T1000 (cell line): ENCODE results near the gene OR2A5.
"Not testable (repeated sequence)": the region's sequence is repeated elsewhere in the genome, so short reads cannot be mapped to it uniquely, and the experiment has no call there.

Experiments used
- DNase-seq: peaks from one replicate; lab custom pipeline; 2025; ENCODE audit warnings: mixed read lengths; lab: John Stamatoyannopoulos, UW

The OR2A5 gene, protein sequence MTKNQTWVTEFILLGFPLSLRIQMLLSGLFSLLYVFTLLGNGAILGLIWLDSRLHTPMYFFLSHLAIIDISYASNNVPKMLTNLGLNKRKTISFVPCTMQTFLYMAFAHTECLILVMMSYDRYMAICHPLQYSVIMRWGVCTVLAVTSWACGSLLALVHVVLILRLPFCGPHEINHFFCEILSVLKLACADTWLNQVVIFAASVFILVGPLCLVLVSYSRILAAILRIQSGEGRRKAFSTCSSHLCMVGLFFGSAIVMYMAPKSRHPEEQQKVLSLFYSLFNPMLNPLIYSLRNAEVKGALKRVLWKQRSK

DNA sequence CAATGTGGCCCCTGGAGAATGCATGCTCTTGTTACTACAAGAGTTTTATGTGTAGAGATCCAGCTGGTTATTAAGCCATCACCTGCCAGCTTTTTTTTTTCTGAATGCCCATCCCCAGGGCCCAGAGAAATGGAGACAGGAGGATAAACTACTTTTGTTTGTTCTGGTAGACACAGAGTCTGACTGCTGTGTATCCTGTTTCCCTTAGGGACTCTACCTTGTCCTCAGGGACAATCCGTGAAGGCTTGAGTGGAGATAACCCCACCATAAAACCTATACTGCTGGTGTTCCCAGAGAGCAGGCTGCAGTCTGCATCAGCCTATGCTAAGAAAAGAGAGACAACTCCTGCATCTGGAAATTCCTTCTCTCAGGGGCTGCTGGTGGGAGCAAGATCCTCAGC, at the start of gene OR2A5:
TSS of gene OR2A5 (plus strand) at position 301 of the 400 bp plus-strand sequence. CDS start 1,454 bp downstream, outside the sequence.
- no peak for DNase-seq

DNA sequence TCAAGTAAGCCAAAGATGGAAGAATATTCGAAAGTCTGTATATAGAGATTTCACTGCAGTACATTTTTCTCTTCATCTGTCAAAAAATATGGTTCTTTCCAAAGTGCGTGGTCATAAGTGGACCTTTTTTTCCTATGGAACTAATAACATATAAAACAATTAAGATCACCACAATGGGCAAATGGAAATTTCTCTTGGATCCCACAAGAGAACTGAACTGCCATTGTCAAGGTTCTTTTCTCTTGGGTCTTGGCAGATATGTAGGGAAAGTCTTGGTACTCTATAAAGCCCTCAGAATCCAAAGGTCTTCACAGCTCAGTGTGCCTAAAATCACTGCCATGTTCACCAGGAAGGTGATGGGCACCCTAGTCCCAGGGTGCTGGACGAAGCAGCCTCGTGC, 48.7 kb upstream of the OR2A5 start, which contains the start of gene OR6B1:
TSS of gene OR6B1 (plus strand) at position 301 of the 400 bp plus-strand sequence. CDS start 3,677 bp downstream, outside the sequence.
- no peak for DNase-seq

DNA sequence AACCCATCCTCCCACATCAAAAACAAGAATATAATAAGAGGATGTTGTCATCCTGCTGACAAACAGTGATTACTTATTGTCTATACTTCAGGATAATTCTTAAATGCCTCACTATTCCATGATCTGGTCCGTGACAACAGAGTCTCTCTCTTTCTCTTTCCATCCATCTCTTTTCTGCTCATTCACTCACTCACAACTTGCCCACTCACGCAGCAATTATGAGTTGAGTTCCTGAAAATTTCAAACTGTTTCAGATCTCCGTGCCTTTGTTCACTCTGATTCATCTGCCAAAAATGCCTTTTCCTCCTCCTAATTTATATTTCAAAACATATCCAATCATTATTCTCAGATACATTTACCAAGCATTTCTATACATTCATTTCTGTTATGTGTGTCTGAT, 47.2 kb upstream of the OR2A5 start:
- no peak for DNase-seq

DNA sequence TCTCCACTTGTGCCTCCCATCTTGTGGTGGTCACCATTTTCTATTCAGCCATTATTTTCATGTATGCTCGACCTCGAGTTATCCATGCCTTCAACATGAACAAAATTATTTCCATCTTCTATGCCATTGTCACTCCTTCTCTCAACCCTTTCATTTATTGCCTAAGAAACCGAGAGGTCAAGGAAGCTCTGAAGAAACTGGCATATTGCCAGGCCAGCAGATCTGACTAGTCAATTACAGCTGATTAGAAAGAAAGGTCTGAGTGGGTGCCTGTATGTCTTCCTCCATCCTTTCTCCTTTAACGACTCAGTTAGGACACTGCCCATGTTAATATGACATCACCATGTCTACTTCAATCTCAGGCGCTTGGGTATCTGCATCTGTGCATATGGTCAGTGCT, 44.0 kb upstream of the OR2A5 start:
- DNase-seq, result no peak

DNA sequence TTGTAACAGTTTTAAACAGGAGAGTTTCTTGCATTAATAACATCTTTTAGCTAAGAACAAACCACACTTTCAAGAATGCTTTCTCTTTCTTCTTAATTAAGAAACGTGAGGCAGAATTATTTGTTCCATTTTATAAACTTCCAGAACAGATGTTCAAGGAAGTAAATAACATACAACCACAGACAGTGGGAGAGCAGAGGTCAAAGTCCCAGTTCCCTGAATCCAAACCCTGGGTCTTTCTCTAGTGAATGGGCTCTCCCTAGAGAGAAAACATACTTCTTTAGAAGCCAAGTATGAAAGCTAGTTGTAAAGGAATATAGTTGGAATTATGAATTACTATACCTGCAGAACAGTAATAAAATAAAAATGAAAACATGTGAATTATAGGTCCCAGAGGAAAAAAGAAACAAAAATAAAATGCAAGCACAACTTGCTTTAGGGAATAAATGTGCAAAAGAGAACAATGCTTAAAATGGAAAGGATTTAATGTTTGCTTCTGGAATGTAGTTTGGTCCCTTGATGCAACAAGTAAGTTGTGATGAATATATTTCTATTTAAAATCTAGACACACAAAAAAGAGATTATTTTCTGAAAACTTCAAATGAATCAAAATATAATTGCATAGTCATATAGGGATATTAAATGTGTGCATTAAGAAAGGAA, 42.6 kb upstream of the OR2A5 start:
- DNase-seq, result no peak

DNA sequence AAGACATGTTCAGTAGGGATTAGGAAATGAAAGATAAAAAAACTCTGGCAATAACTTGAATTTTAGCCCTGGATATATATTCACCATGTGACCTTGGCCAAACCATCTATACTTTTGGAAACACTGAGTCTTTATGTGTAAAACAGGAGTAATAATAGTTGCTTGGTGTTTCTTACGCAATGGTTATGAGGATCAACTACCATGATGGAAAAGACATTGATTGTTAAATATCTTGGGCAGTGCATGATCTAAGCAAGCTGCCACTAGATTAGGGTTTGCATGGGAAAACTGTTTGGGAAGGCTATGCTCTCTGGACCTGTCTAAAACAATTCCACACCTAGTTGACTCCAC, 42.1 kb upstream of the OR2A5 start:
- no peak for DNase-seq

DNA sequence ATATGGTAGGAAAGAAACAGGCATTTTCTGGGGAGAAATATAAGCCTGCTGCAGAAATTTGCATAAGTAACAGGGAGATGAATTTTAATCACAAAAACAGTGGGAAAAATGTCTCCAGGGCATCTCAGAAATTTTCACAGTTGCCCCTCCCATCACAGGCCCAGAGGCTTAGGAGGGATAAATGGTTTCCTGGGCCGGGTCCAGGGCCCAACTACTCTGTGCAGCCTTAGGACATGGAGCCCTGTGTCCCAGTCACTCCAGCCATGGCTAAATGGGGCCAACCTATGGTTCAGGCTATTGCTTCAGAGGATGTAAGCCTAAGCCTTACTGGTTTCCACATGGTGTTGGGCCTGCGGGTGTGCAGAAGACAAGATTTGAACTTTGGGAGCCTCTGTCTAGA, 39.4 kb upstream of the OR2A5 start:
- no peak for DNase-seq

DNA sequence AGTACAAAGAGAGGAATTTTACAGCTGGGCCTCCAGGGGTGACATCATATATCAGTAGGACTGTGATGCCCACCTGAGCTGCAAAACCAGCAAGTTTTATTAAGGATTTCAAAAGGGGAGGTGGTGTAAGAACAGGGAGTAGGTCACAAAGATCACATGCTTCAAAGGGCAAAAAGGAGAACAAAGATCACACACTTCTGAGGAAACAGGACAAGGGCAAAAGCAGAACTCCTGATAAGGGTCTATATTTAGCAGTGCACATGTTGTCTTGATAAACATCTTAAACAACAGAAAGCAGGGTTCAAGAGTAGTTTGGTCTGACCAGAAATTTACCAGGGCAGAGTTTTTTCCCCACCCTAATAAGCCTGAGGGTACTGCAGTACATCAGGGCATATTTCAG, 38.7 kb upstream of the OR2A5 start:
- not testable (repeated sequence) for DNase-seq

DNA sequence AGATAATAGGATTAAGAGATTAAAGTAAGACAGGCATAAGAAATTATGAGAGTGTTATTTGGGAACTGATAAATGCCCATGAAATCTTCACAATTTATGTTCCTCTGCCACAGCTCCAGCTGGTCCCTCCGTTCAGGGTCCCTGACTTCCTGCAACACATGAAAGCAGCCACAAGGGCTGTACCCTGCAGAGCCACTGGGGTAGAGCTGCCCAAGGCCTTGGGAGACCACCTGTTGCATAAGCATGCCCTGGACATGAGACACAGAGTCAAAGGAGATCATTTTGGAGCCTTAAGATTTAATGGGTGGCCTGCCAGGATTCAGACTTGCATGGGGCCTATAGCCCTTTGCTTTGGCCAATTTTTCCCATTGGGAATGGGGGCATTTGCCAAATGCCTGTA, 37.9 kb upstream of the OR2A5 start:
- not testable (repeated sequence) for DNase-seq

DNA sequence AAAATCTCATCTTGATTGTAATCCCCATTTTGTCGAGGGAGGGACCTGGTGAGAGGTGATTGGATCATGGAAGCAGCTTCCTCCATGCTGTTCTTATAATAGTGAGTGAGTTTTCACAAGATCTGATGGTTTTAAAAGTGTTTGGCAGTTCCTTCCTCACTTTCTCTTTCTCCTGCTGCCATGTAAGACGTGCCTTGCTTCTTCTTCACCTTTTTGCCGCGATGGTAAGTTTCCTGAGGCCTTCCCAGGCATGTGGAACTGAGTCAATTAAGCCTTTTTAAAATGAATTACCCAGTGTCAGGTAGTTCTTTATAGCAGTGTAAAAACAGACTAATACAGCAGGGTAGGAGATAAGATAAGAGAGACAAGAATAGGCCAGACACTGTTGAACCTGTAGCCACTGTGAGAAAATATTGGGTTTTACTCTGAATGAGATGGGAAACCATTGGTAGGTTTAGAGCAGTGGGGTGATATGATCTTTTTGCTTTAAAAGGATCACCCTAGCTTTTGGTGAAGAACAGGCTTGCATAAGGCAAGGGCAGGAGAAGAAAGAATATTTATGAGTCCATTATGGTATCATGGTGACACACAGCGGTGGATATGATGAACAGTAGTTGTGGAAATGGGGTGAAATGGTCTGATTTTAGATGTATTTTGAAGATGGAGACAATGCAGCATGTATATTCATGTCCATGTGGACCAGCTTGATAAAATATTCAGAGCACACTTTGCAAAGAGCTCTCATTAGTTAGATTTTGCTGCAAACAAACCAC, 37.1 kb upstream of the OR2A5 start:
- no peak for DNase-seq

DNA sequence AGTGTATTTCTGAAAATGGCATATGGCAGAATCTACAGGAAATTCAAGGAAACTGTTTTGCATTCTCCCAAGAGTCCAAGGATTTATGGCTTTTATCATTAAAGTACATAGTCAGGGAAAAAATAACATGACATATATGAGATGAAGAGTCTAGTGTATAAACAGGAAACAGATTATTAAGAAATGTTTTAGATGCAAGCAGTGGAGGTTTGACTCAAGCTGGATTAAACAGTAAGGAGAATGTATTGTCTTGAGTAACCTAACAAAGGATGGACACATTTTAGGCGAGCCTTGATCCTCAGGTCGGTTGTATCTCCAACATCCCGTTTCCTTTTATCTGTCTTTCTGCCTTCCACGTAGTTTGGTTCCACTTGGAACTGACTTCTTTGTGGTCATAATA, 30.7 kb upstream of the OR2A5 start:
- DNase-seq, result no peak

DNA sequence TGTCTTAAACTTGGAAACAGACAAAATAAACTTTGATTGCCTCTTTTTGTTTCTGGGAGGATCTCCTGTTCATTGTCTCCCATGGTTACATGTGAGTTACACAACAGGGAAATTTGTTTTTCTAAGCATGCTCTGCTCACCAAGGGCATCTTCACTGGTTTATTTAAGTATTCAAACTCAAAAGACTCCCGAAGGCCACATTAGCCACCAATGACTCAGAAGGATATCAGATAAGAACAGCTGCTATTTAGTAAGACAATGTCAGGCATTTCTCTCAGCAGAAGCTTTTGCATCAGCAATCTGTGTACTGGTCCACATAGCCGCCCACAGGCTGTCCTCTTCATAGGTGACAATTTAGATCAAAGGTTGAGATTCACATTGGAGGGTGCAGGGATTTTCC, 29.3 kb upstream of the OR2A5 start:
- DNase-seq, result peak; percentile 60

DNA sequence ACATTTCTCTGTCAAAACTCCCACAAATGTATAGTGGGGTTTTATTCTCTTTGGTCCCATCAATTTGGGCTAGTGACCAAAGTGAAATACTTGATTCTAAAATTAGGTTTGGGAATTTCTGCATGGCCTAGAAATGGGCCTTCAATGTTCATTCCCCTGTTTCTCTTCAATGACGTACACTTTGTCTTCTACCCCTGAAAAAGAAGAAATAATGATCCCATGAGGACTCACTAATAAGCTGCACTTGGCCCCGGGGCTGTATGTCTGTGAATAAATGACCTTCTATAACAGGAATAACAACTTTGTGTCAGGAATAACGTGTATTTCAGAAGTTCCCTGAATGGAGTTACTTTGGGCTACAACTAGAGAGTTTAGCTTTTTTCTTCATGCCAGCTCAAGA, 28.4 kb upstream of the OR2A5 start:
- DNase-seq, result no peak

DNA sequence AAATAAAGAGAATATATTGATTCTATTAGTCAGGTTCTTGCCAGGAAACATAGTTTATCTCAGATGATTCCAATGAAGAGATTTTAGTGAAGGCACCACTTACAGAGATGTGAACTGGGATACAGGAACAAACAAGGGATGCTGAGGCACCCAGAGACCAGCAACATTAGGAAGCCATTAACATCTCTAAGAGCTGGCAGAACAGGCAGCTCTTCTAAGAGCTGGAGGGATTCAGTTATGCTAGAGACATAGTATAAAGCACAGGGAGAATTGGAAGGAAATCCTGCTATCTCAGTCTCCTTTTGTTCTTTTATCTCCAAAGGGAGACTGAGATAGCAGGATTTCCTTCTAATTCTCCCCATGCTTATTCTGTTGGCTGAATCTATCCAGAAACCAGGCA, 26.6 kb upstream of the OR2A5 start:
- no peak for DNase-seq

DNA sequence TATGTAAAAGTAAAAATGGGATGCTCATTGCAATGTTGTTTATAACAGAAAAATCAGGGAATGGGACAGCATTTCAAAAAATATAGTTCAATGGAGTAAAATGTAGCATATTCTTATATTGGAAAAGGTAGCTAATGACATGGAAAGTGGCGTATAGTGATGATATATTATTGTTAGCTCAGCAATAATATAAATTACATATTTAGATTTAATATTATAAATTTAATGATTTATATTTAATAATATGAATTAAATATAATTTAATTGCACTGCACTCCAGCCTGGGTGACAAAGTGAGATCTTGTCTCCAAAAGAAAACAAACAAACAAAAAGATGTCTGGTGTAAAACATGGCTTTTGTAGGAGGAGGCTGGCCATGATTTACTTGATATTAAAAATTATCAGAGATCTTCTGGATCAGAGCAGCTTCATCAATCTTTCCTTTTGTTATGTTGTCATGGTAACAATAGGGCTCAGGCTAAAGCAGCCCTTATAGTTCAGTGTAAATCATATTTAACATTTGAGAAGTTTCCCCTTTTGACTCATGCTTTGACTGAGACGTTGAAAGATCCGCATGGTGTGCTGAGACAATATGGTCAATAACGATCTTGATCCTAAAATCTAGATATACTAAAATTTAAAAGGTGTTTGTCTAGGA, 25.4 kb upstream of the OR2A5 start:
- no peak for DNase-seq

DNA sequence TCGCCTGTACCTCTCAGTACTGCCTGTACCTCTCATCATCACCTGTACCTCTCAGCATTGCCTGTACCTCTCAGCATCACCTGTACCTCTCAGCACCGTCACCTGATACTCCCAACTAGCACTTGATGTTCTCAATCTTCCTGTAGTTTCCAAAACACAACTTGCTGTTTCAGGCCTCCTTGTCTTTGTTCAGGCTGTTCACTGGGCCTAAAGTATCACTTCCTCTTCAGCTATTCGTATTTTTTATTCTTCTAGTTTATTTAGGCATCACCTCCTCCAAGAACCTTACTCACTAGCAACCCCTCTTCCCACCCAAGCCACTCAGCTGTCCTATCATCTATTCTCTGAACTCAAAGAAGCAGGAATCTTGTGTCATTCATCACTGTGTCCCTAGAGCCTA, 24.5 kb upstream of the OR2A5 start:
- no peak for DNase-seq

DNA sequence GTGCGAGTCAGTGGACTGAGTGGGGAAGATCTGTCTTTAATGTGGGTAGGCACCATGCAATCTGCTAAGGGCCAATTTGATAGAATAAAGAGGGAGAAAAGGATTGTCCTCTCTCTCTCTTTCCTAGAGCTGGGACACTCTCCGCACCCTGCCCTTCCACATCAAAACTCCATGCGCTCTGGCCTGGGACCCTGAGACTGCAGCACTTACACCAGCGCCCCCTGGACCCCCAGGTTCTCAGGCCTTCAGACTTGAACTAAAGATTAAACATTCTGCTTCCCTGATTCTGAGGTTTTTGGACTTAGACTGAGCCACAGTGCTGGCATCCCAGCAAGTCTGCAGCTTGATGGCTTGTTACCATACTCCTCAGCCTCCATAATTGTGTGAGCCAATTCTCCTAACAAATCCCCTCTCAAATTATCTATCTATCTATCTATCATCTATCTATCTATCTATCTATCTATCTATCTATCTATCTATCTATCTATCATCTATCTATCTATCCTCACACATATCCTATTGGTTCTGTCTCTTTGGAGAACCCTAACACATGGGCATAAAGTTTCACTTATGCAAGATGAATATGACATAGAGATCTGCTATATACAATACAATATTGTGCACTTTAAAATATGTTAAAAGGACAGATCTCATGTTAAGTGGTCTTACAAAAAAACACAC, 22.4 kb upstream of the OR2A5 start:
- DNase-seq, result no peak

DNA sequence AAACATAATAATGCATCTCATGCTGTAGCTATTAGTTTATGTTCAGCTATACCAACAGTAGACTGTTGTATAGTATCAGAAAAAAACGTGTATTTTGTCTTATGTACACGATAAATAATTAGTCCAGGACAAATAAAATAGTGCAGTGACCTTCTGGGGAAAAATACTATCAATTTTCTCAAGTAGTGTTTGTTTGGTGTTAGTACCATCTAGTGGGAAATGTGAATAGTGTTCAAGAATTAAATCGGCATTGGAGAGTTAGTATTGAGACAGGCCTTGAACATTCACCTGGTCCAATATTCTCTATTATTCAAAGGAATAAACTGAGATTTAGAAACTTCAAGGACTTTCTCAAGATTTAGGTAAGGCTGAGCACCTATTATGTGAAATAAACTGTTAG, 21.7 kb upstream of the OR2A5 start:
- no peak for DNase-seq

DNA sequence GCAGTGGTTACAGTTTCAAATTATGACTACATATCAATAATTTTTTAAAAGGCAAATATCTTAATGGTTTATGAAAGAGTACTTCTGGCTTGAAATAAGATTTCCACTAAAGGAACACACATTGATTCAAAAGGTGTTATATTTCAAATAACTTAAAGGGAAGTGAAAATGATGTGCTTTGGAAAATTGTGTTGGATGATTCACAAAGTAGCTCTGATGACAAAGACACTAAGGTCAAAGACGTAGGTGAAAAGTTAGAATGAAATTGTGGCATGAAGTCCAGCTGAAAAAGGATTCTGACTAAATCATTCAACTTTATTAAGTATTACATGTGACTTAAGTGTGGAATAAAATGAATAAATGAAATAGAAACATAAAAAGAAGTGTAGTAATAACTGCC, 20.8 kb upstream of the OR2A5 start:
- DNase-seq, result no peak

DNA sequence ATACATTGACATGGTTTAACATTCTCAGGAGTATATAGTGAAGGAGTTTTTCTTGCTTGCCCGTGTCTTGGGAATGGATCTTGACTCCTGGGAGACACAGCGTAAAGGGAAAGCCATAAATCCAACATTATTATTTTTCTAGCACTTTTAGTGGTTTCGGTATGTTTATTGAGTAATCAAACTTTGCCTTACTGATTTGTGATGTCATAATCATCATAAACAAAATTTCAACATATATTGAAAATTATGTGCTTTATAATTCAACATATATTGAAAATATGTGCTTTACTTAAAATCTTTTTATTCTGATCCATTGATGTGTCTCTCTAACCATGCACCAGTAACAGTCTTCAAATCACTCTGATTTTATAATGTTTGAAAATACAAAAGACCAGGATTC, 20.2 kb upstream of the OR2A5 start:
- DNase-seq, result no peak

DNA sequence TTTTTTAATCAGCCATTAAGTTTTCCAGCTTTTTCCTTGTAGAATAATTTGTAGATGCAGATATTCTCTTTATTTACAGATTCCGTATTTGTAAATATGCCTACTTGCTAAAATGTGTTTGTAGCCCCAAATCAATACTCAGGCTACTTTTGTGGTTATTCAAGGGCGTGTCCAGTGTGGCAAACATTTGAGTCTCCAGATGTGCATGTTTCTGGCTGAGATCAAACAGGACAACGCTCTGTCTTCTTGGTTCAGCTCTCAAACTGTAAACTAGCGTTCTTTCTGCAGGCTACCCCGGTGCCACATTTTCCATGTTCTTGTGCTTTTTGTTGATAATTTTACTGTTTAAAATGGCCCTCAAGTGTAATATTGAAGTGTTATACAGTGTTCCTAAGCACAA, 16.2 kb upstream of the OR2A5 start:
- no peak for DNase-seq
